ENCODE results near the gene RPP25.
"Not testable (repeated sequence)": the region's sequence is repeated elsewhere in the genome, so short reads cannot be mapped to it uniquely, and the experiment has no call there.

The RPP25 gene

GRCh38 chr15:74954515-74954914 is 2.1 kb downstream of the RPP25 start:
- peak overlapping the region; percentile 61 for H3K4me3 ChIP-seq (ENCODE audit: low read depth, low read length)
- DNase-seq (ENCODE audit: low read depth), result peak; percentile 86
- TF ChIP-seq CTCF (conservative IDR thresholded peaks at IDR 0.05; ENCODE audit: low read depth, low read length), result no peak

- H3K4me3 ChIP-seq (ENCODE audit: low read depth, low read length), result no peak overlapping the region
- TF ChIP-seq CTCF (conservative IDR thresholded peaks at IDR 0.05; ENCODE audit: low read depth, low read length), result no peak
- no peak for DNase-seq (ENCODE audit: low read depth)
Measured at GRCh38 chr15:74951006-74951405, 5.6 kb downstream of the RPP25 start.

- peak; percentile 98 for TF ChIP-seq CTCF (conservative IDR thresholded peaks at IDR 0.05; ENCODE audit: low read depth, low read length)
- no peak overlapping the region for H3K4me3 ChIP-seq (ENCODE audit: low read depth, low read length)
- peak; percentile 83 for DNase-seq (ENCODE audit: low read depth)
Measured at GRCh38 chr15:74950078-74950908, 6.3 kb downstream of the RPP25 start.

GRCh38 chr15:74937590-74938371 is 18.8 kb downstream of the RPP25 start, which contains the start of gene COX5A:
Gene COX5A, minus strand, starts transcription at chr15:74938073. Its CDS starts 59 bp downstream, at chr15:74938014.
- DNase-seq (ENCODE audit: low read depth), result peak; percentile 98
- peak within 1 kb of the TSS; percentile 96 for H3K4me3 ChIP-seq (ENCODE audit: low read depth, low read length)
- no peak for TF ChIP-seq CTCF (conservative IDR thresholded peaks at IDR 0.05; ENCODE audit: low read depth, low read length)

GRCh38 chr15:74937272-74937589 is 19.3 kb downstream of the RPP25 start:
- no peak for DNase-seq (ENCODE audit: low read depth)
- H3K4me3 ChIP-seq (ENCODE audit: low read depth, low read length), result peak overlapping the region; percentile 96
- TF ChIP-seq CTCF (conservative IDR thresholded peaks at IDR 0.05; ENCODE audit: low read depth, low read length), result no peak

- not testable (repeated sequence) for H3K4me3 ChIP-seq (ENCODE audit: low read depth, low read length); DNase-seq (ENCODE audit: low read depth)
- TF ChIP-seq CTCF (conservative IDR thresholded peaks at IDR 0.05; ENCODE audit: low read depth, low read length), result peak; percentile 22
Measured at GRCh38 chr15:74935193-74935592, 21.4 kb downstream of the RPP25 start.
